GM21423 (cell line): ENCODE measurements around the gene DENND1A.
"Not testable (repeated sequence)": the region's sequence is repeated elsewhere in the genome, so short reads cannot be mapped to it uniquely, and the experiment has no call there.

ENCODE experiments used
- ATAC-seq: cut with Tn5 transposase; IDR thresholded peaks from one replicate; pipeline ENCODE4 v1.9.1; 2021; ENCODE audit warnings: mild to moderate bottlenecking, moderate library complexity; ENCODE audit not compliant: unreplicated experiment

DENND1A gene

DNA sequence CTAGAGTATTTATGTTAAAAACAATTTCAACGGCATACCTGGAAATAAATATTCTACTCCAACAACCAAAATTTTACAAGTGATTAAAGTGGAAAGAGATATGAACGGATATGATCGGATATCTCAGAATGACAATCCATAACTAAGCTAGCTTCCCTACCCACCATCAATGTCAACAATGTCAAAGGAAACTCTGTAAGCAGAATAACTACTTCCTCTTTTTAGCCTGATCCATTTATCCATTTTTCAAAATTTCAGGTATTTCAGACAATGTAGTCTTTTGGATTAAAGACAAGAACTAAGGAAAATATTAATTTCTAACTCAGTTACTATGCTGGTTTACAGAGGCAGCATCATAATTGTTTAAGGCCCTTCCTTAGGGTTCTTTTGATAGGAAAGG is 188.7 kb downstream of the DENND1A start:
- no peak for ATAC-seq

- no peak for ATAC-seq
These were observed 190.0 kb downstream of the DENND1A start for GRCh38 chr9:123739902-123740301.

- ATAC-seq, result no peak
These were observed 190.5 kb downstream of the DENND1A start for GRCh38 chr9:123739387-123739786.

- no peak for ATAC-seq
These were observed 191.3 kb downstream of the DENND1A start for GRCh38 chr9:123738648-123739047.

GRCh38 chr9:123735376-123735775 is 194.6 kb downstream of the DENND1A start:
- no peak for ATAC-seq

DNA sequence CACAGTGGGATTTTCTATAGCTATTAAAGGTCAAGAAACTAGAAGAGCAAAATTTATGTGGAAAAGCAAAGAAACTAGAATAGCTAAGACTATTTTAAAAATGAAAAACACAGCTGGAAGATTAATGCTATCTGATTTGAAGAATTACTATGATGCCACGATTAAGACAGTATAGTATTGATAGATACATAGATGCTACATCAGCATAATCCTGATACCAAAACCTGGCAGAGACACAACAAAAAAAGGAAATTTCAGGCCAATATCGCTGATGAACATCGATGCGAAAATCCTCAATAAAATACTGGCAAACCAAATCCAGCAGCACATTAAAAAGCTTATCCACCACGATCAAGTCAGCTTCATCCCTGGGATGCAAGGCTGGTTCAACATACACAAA is 201.4 kb downstream of the DENND1A start:
- ATAC-seq, result not testable (repeated sequence)

- ATAC-seq, result no peak
These were observed 202.6 kb downstream of the DENND1A start for GRCh38 chr9:123727332-123727731.

DNA sequence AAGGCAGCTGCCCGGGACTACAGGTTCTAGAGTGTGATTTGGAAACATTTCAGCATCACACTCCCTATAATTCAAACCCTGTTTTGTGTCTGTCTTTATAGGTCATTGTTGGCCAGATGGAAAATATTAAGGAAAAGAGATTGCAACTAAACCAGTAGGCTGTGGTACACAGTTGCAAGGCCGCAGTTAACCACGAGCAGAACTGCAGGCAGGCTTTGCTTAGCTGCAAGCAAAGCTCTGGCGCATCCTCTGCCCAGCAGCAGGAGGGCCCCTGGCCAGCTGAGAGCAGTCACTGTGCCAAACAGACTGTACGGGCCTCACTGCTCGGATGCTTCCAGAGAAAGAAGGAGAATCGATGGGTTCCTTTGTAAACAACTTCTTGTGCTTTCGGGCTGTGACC is 204.5 kb downstream of the DENND1A start:
- no peak for ATAC-seq

- no peak for ATAC-seq
These were observed 205.6 kb downstream of the DENND1A start for GRCh38 chr9:123724211-123724796.

GRCh38 chr9:123723135-123723875 is 206.6 kb downstream of the DENND1A start:
- ATAC-seq, result no peak

- ATAC-seq, result no peak
These were observed 207.5 kb downstream of the DENND1A start for GRCh38 chr9:123722378-123722777.

GRCh38 chr9:123718188-123718587 is 211.7 kb downstream of the DENND1A start:
- ATAC-seq, result no peak

- no peak for ATAC-seq
These were observed 212.2 kb downstream of the DENND1A start for GRCh38 chr9:123717581-123718175.

DNA sequence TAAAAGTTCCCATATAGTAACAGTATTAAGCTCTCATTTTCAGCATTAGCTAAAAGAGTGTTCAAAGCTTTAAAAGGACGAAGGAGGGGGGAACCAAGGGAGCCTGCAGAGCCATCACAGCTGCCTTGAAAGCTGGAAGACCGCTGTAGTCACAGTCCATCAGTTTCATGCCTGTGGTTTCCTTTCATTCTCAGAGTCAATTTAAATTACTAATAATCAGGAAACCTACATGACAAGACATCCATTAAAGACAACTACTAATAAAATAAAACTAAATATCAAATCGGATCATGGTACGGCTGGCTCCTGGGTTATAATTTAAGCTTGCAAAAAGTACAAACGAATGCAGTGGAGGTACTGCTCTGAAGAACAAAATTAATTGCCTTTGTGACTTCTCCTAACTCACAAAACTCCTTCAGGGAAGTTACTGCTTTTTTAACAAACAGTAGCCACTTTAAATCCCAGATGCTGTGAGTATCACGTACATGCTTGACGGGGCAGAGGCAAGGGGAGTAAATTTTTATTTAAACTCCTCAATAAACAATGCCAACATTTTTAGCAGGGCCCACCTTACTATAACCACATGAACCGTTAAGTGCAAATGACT is 213.5 kb downstream of the DENND1A start:
- ATAC-seq, result no peak

DNA sequence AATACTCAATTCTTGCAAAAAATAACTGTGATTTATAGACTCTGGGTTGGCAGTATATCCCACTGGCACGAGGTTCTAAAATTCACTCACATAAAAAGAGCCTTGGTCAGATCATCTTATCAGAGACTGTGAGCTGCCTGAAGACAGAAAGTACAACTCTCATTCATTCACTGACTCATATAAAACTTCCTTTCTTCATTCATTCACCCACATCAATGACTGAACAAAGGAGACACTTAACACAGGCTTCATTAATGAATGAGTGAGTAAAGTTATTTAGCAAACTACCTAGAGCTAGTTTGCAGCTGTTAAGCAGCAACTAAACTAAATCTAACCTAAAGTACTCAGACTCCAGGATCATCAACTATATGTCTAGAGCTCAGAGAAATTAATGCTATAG is 214.7 kb downstream of the DENND1A start:
- no peak for ATAC-seq

GRCh38 chr9:123713282-123713681 is 216.6 kb downstream of the DENND1A start:
- ATAC-seq, result no peak

DNA sequence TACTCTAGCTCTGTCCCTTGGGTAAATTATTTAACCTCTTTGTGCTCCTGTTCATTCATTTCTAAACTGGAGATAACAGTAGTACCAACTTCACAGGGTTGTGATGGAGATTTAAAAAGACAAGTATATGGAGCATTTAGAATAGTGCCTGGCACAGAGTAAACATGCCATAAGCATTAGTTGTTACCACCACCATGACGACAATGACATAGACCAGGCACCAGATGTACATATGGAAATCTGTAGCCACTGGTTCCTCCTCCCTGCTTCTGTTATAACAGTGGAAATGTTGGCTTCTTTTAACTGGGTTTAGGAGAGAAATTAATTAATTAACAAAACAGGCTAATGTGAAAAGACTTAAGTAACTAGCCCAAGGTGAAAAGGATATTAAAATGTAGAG is 217.5 kb downstream of the DENND1A start:
- no peak for ATAC-seq

- no peak for ATAC-seq
These were observed 219.6 kb downstream of the DENND1A start for GRCh38 chr9:123710299-123710698.

DNA sequence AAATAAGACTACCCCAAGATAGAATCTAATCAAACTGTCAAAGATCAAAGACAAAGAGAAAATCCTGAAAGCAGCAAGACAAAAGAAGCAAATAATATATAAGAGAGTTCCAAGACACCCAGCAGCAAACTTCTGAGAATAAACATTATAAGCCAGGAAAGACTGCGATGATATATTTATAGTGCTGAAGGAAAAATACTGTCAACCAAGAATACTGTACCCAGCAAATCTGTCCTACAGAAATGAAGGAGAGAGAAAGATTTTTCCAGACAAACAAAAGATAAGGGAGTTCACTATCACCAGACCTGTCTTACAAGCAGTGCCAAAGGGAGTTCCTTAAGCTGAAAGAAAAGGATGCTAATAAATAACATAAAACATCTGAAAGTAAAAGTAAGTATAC is 227.4 kb downstream of the DENND1A start:
- no peak for ATAC-seq

DNA sequence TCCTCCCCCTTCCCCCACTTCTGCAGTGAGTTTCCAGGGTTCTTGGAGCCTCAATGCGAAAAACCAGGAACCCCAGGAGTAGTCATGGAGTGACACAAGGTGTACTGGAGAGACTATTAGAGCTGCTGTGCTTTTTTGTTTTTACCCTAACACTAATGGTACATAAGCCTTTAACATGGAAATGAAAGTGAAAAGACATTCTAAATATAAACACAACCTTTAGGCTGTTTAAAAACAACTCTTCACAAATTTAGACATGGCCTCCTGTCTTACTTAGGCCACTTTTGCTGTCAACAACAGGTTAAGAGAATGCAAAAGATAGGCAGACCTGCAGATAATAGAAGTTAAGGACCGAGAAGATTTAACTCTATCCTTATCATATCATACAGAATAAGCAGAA is 232.2 kb downstream of the DENND1A start:
- no peak for ATAC-seq

DNA sequence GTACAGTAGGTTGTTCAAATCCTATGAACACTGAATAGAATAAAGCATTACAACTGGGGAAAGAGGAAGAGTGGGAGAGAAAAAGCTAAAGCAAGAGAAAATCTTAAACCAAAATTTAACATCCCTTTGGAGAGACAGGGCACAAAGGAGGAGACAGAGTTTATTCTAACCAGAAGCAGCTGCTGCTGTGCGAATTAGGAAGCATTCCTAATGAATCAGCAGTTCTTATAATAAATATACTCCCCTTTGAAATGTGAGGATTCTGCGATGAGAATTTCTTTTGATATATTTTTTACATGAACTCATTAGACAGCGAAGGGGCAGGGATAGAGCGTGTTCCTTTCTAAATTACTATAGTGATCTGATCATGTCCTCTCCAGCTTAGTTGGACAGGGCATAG is 233.4 kb downstream of the DENND1A start:
- ATAC-seq, result no peak

DNA sequence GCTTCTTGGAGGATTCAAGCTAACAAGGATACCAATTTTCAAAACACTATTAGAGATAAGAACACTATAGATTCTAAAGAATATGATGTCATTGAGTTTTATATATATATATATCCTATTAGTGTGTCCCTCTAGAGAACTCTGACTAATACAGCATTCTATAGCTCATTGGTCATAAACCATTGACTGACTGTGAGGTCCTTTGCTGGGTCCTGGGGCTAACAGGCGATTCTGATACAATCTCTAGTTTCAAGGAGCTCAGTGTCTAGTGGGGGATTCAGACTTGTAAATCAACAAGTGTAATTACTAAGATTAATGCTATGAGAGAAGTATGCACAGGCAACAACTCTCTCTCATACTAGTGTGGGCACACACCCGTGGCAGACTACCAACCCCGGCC is 234.5 kb downstream of the DENND1A start:
- ATAC-seq, result no peak
